SU-DHL-6 (cell line): Measurements from ENCODE around the gene HNRNPA1.

Experiments used
- CTCF ChIP-seq: fragments of 200-600 bp; sonication (generic); IDR thresholded peaks from one replicate; pipeline ENCODE4 v1.5.1; 2017; ENCODE audit warnings: antibody characterized with exemption, mild to moderate bottlenecking, low read length, moderate library complexity; ENCODE audit not compliant: insufficient read depth, poor library complexity, severe bottlenecking
- EZH2phosphoT487 ChIP-seq: fragments of 200-600 bp; sonication (generic), shearing (Covaris generic); conservative IDR thresholded peaks from 2 replicates; pipeline ENCODE4 v1.6.1; 2018; ENCODE audit warnings: mild to moderate bottlenecking, antibody characterized with exemption, low read length, moderate library complexity, mixed read lengths

- no peak for TF ChIP-seq CTCF
- no peak for TF ChIP-seq EZH2phosphoT487
These were observed 21.1 kb upstream of the HNRNPA1 start for GRCh38 chr12:54259194-54260011.
